Measurements from ENCODE around the gene IMMT. TPM values are rescaled to one million over a fixed set of nuclear protein-coding genes. Genes with fewer than 3 reads are reported as not detected.

The IMMT gene
- total RNA-seq, 1 experiment from 2014 or later, result 114 TPM

DNA sequence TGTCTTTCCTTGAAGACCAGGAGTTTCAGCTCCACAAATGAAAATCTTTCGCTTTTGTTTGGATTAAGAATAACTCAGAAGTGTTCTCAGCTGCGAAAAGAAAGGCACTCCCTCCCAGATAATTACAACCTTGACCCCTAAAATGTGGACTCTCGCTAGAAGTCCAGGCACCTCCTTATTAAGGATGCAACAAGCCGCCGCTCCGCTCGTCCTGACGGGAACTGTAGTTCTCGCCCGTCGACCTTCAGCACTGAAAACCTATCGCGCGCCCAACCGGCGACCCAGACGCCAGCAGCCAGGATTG, 559 bp downstream of the IMMT start:
- POLR2A ChIA-PET, result interaction anchor here (0.7 to 9.4 kb wide), 14 partner anchors 10 to 510 kb away, joined by 3 to 118 read pairs (median 5); partner anchors contain the start of genes KDM3A, POLR1A and PTCD3
- H3K36me3 Mint-ChIP-seq (ENCODE audit: insufficient read depth, unreplicated experiment), result peaks cover 51% of the 10 kb centered on the region

DNA sequence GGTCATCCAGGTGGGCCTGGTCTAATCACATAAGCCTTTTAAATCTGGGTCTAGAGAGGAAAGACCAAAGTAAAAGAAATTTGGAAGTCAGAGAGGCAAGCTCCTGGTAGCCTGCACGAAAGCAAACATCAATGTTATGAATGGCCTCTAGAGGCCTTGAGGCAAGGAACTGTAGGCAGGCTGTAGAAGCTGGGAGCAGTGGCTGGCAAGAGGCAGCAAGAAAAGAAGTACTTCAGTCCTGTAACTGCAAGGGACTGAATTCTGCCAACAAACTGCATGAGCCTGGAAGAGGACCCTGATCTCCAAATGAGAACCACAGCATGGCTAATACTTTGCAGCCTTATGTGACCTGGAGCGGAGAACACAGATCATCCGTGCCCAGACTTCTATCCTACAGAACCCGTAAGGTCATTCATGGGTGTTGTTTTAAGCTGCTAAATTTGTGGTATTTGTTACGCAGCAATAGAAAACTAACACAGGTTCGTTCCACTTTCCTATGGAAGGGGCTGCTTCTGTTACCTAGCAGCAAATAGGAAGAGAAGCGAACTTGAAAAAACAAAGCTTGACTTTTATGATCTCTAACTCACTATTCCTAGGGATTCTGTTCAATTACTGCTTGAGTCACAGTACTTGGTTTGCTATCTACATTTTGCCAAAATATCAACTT, 1.2 kb downstream of the IMMT start:
- Mint-ChIP-seq H3K4me1 (ENCODE audit: insufficient read depth, unreplicated experiment) (peaks cover 17% of the 10 kb centered on the region), H3K27me3 (ENCODE audit: insufficient read depth, unreplicated experiment) (no peaks in the 10 kb centered on the region), H3K36me3 (ENCODE audit: insufficient read depth, unreplicated experiment) (peaks cover 51% of the 10 kb centered on the region), H3K4me3 (ENCODE audit: unreplicated experiment) (peak overlapping the region; percentile 95), H3K9me3 (ENCODE audit: unreplicated experiment) (no peaks in the 10 kb centered on the region), H3K27ac (ENCODE audit: low read depth, unreplicated experiment) (peak overlapping the region; percentile 98)
- ChIA-PET POLR2A (interaction anchor here (0.6 to 9.4 kb wide), 12 partner anchors 9 to 733 kb away, joined by 3 to 118 read pairs (median 5); partner anchors contain the start of genes KDM3A, POLR1A and PTCD3), CTCF (interaction anchor here (0.6 to 0.9 kb wide), 3 partner anchors 10 to 488 kb away, joined by 3 to 5 read pairs (median 3); no protein-coding TSS in a partner anchor)
- no peak for TF ChIP-seq CTCF (IDR thresholded peaks at IDR 0.05; ENCODE audit: unreplicated experiment)
- intact Hi-C loops (cut with micrococcal nuclease), result no loop called here
- no TSS peak for BruUV-seq (replicated peaks)
- peak; percentile 11 for DNase-seq (ENCODE audit: unreplicated experiment)

More for the DNA sequence above, 559 bp downstream of the IMMT start:
- Mint-ChIP-seq H3K4me1 (ENCODE audit: insufficient read depth, unreplicated experiment) (peaks cover 17% of the 10 kb centered on the region), H3K27ac (ENCODE audit: low read depth, unreplicated experiment) (peak overlapping the region; percentile 98), H3K9me3 (ENCODE audit: unreplicated experiment) (no peaks in the 10 kb centered on the region), H3K4me3 (ENCODE audit: unreplicated experiment) (peak overlapping the region; percentile 95), H3K27me3 (ENCODE audit: insufficient read depth, unreplicated experiment) (no peaks in the 10 kb centered on the region)
- TSS peak; percentile 41 for BruUV-seq (replicated peaks)
- intact Hi-C loops (cut with micrococcal nuclease), result no loop called here
- CTCF ChIA-PET, result interaction anchor here (0.6 to 0.9 kb wide), 3 partner anchors 11 to 380 kb away, joined by 3 to 5 read pairs (median 3); no protein-coding TSS in a partner anchor
- no peak for TF ChIP-seq CTCF (IDR thresholded peaks at IDR 0.05; ENCODE audit: unreplicated experiment)
- no peak for DNase-seq (ENCODE audit: unreplicated experiment)

- no TSS peak for BruUV-seq (replicated peaks)
- ChIA-PET CTCF (no interaction called here), POLR2A (interaction anchor here (0.7 kb wide), 1 partner anchor 70 kb away, joined by 4 read pairs; no protein-coding TSS in a partner anchor)
- H3K36me3 Mint-ChIP-seq (ENCODE audit: insufficient read depth, unreplicated experiment), result peaks cover 51% of the 10 kb centered on the region
- no peak for TF ChIP-seq CTCF (IDR thresholded peaks at IDR 0.05; ENCODE audit: unreplicated experiment)
- H3K27ac Mint-ChIP-seq (ENCODE audit: low read depth, unreplicated experiment), result peak overlapping the region; percentile 76
- no peak overlapping the region for H3K4me3 Mint-ChIP-seq (ENCODE audit: unreplicated experiment)
- H3K9me3 Mint-ChIP-seq (ENCODE audit: unreplicated experiment), result no peaks in the 10 kb centered on the region
- H3K4me1 Mint-ChIP-seq (ENCODE audit: insufficient read depth, unreplicated experiment), result peaks cover 42% of the 10 kb centered on the region
- H3K27me3 Mint-ChIP-seq (ENCODE audit: insufficient read depth, unreplicated experiment), result no peaks in the 10 kb centered on the region
- DNase-seq (ENCODE audit: unreplicated experiment), result no peak
- intact Hi-C loops (cut with micrococcal nuclease), result no loop called here
Measured at GRCh38 chr2:86189782-86190416, 5.4 kb downstream of the IMMT start.

- POLR2A ChIA-PET, result interaction anchor here (0.6 to 4.0 kb wide), 2 partner anchors 8 to 477 kb away, joined by 4 to 28 read pairs; partner anchors contain the start of gene IMMT
Measured at GRCh38 chr2:86186431-86186830, 8.8 kb downstream of the IMMT start.

More at GRCh38 chr2:86186431-86186830, 8.8 kb downstream of the IMMT start:
- Mint-ChIP-seq H3K36me3 (ENCODE audit: insufficient read depth, unreplicated experiment) (peaks cover 31% of the 10 kb centered on the region), H3K27ac (ENCODE audit: low read depth, unreplicated experiment) (no peak overlapping the region), H3K27me3 (ENCODE audit: insufficient read depth, unreplicated experiment) (no peaks in the 10 kb centered on the region), H3K9me3 (ENCODE audit: unreplicated experiment) (no peaks in the 10 kb centered on the region), H3K4me3 (ENCODE audit: unreplicated experiment) (no peak overlapping the region), H3K4me1 (ENCODE audit: insufficient read depth, unreplicated experiment) (peaks cover 48% of the 10 kb centered on the region)
- CTCF ChIA-PET, result interaction anchor here (0.6 to 0.7 kb wide), 3 partner anchors 13 to 43 kb away, joined by 3 read pairs; no protein-coding TSS in a partner anchor
- no peak for TF ChIP-seq CTCF (IDR thresholded peaks at IDR 0.05; ENCODE audit: unreplicated experiment)
- intact Hi-C loops (cut with micrococcal nuclease), result no loop called here
- no TSS peak for BruUV-seq (replicated peaks)
- DNase-seq (ENCODE audit: unreplicated experiment), result no peak
